ENCODE data around the gene TSC1.

- TF ChIP-seq EZH2phosphoT487 (IDR thresholded peaks at IDR 0.05): no peak
- TF ChIP-seq CTCF (IDR thresholded peaks at IDR 0.05): no peak
Observed at GRCh38 chr9:132991351-132992300, 47.2 kb upstream of the TSC1 start.

Data from neural progenitor cell (in vitro differentiated cells).